ENCODE measurements around the gene ERBIN. TPM values are rescaled to one million over a fixed set of nuclear protein-coding genes. Genes with fewer than 3 reads are reported as not detected.

The ERBIN gene
- total RNA-seq, 1 donor from 2014 or later, result 38.0 TPM

- Histone ChIP-seq H3K4me1 (no peaks in the 10 kb centered on the region), H3K36me3 (no peaks in the 10 kb centered on the region), H3K9me3 (replicated peaks) (no peaks in the 10 kb centered on the region), H3K27ac (replicated peaks) (no peak overlapping the region), H3K27me3 (ENCODE audit: low read depth) (no peaks in the 10 kb centered on the region), H3K4me3 (no peak overlapping the region)
- no peak for DNase-seq
- intact Hi-C loops (cut with micrococcal nuclease), result no loop called here
- no peak for TF ChIP-seq CTCF (IDR thresholded peaks at IDR 0.05; ENCODE audit: borderline replicate concordance)
Measured at GRCh38 chr5:65902104-65902503, 24.3 kb upstream of the ERBIN start.

GRCh38 chr5:65903581-65903980, 22.8 kb upstream of the ERBIN start:
- H3K27me3 ChIP-seq (ENCODE audit: low read depth), result no peaks in the 10 kb centered on the region
- H3K4me1 ChIP-seq, result no peaks in the 10 kb centered on the region
- no peaks in the 10 kb centered on the region for H3K9me3 ChIP-seq (replicated peaks)
- no peak overlapping the region for H3K4me3 ChIP-seq
- intact Hi-C loops (cut with micrococcal nuclease), result no loop called here
- no peaks in the 10 kb centered on the region for H3K36me3 ChIP-seq
- H3K27ac ChIP-seq (replicated peaks), result no peak overlapping the region
- no peak for DNase-seq
- no peak for TF ChIP-seq CTCF (IDR thresholded peaks at IDR 0.05; ENCODE audit: borderline replicate concordance)

GRCh38 chr5:65906256-65906655, 20.1 kb upstream of the ERBIN start:
- intact Hi-C loops (cut with micrococcal nuclease), result no loop called here
- no peak for TF ChIP-seq CTCF (IDR thresholded peaks at IDR 0.05; ENCODE audit: borderline replicate concordance)
- no peaks in the 10 kb centered on the region for H3K36me3 ChIP-seq

GRCh38 chr5:65907135-65907534, 19.2 kb upstream of the ERBIN start:
- Histone ChIP-seq H3K4me1 (no peaks in the 10 kb centered on the region), H3K36me3 (no peaks in the 10 kb centered on the region), H3K27me3 (ENCODE audit: low read depth) (no peaks in the 10 kb centered on the region), H3K27ac (replicated peaks) (no peak overlapping the region), H3K4me3 (no peak overlapping the region), H3K9me3 (replicated peaks) (no peaks in the 10 kb centered on the region)
- intact Hi-C loops (cut with micrococcal nuclease), result no loop called here
- TF ChIP-seq CTCF (IDR thresholded peaks at IDR 0.05; ENCODE audit: borderline replicate concordance), result no peak
- DNase-seq, result no peak

More at GRCh38 chr5:65906256-65906655, 20.1 kb upstream of the ERBIN start:
- Histone ChIP-seq H3K4me1 (no peaks in the 10 kb centered on the region), H3K27me3 (ENCODE audit: low read depth) (no peaks in the 10 kb centered on the region), H3K27ac (replicated peaks) (no peak overlapping the region), H3K9me3 (replicated peaks) (no peaks in the 10 kb centered on the region), H3K4me3 (no peak overlapping the region)
- DNase-seq, result no peak

- H3K27me3 ChIP-seq (ENCODE audit: low read depth), result no peaks in the 10 kb centered on the region
- H3K36me3 ChIP-seq, result no peaks in the 10 kb centered on the region
- TF ChIP-seq CTCF (IDR thresholded peaks at IDR 0.05; ENCODE audit: borderline replicate concordance), result no peak
- H3K27ac ChIP-seq (replicated peaks), result no peak overlapping the region
- H3K4me3 ChIP-seq, result no peak overlapping the region
- no peaks in the 10 kb centered on the region for H3K4me1 ChIP-seq
- DNase-seq, result no peak
- intact Hi-C loops (cut with micrococcal nuclease), result no loop called here
- no peaks in the 10 kb centered on the region for H3K9me3 ChIP-seq (replicated peaks)
Measured at GRCh38 chr5:65910711-65911110, 15.7 kb upstream of the ERBIN start.

GRCh38 chr5:65912311-65912710, 14.1 kb upstream of the ERBIN start:
- TF ChIP-seq CTCF (IDR thresholded peaks at IDR 0.05; ENCODE audit: borderline replicate concordance), result no peak
- Histone ChIP-seq H3K27ac (replicated peaks) (no peak overlapping the region), H3K9me3 (replicated peaks) (no peaks in the 10 kb centered on the region), H3K36me3 (no peaks in the 10 kb centered on the region), H3K4me3 (no peak overlapping the region), H3K27me3 (ENCODE audit: low read depth) (no peaks in the 10 kb centered on the region), H3K4me1 (no peaks in the 10 kb centered on the region)
- DNase-seq, result no peak
- intact Hi-C loops (cut with micrococcal nuclease), result no loop called here

All from left ventricle myocardium inferior (tissue), 1 donor.